ENCODE measurements around the gene HADH. TPM values are rescaled to one million over a fixed set of nuclear protein-coding genes. Genes with fewer than 3 reads are reported as not detected.
"Not testable (repeated sequence)": the region's sequence is repeated elsewhere in the genome, so short reads cannot be mapped to it uniquely, and the experiment has no call there.

HADH gene
- total RNA-seq, 2 donors from 2014 or later: 10.5 to 13.3 TPM

DNA sequence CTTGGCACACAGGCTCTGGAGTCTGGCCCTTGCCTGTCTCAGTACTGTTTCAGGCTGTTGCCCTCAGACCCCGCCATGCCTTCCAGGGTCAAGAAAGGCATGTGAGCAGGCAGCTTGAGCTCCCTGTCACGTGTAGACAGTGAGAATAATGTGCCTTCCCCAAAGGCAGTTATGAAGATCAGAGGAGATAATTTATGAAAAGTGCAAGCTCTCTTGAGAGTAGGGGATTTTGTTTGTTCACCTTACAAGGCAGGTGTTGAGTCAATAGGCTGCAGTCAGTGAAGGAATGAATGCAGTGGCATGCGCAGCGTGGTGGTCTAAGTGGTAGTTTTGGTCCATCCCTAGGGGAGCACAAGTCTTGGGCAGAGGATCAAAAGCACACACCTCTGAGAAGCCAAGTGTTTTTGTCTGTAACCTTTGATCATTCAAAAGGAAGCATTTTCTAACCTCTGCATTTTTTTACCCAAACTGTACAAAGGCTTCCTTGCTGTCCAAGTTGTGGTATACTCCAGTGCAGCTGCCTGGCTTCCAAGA lies 14.4 kb downstream of the HADH start:
- DNase-seq: no peak
- no peaks in the 10 kb centered on the region for H3K9me3 ChIP-seq (ENCODE audit: control insufficient read depth, low read length, poor library complexity, severe bottlenecking)
- H3K36me3 Mint-ChIP-seq (ENCODE audit: low read depth): peaks cover 8% of the 10 kb centered on the region
- no peak overlapping the region for H3K27ac Mint-ChIP-seq
- no peak overlapping the region for H3K4me3 Mint-ChIP-seq
- H3K27me3 Mint-ChIP-seq: no peaks in the 10 kb centered on the region
- ATAC-seq: no peak
- H3K4me1 Mint-ChIP-seq: peaks cover 24% of the 10 kb centered on the region

DNA sequence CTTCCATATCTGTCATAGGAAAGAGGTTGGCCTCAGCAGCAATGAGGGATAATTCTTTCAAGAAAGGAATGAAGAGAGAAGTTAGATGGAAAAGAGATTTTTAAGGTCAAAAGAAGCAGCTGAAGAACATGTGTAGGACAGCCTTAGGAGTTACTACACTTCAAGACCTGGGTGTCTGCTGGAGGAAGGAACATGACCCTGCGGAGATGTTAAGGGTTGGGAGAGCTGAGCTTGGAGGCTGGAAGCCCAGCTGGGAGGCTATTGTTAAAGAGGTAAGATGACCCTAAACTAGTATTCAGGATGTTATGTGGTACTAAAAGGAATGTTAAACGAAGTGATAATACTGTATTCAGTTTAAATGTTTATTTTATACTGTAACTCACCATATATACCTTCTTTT lies 15.0 kb downstream of the HADH start:
- no peak overlapping the region for H3K27ac Mint-ChIP-seq
- no peaks in the 10 kb centered on the region for H3K27me3 Mint-ChIP-seq
- ATAC-seq (no peak), DNase-seq (no peak)
- H3K4me3 Mint-ChIP-seq: no peak overlapping the region
- H3K36me3 Mint-ChIP-seq (ENCODE audit: low read depth): peaks cover 6% of the 10 kb centered on the region
- H3K4me1 Mint-ChIP-seq: peaks cover 22% of the 10 kb centered on the region
- H3K9me3 ChIP-seq (ENCODE audit: control insufficient read depth, low read length, poor library complexity, severe bottlenecking): no peaks in the 10 kb centered on the region

DNA sequence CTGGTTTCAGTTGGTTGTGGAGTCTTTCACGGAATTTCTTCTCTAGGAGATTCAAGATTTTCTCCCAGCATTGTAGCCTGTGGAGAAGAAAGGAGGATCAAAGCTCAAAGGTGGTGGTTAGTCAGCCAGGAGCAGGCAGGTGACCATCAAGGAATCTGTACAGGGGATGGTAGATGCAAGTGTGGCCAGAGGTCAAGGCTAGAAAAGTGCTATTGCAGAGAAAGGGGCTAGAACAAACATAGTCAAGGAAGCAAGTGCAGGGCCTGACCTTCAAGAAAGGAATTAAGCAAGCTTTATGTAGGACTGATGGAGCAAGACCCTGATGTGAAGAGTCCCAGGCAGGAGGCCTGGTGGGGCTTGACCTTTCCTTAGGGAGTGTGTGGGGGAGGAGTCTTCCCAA lies 16.1 kb downstream of the HADH start:
- H3K9me3 ChIP-seq (ENCODE audit: control insufficient read depth, low read length, poor library complexity, severe bottlenecking): no peaks in the 10 kb centered on the region
- Mint-ChIP-seq H3K36me3 (ENCODE audit: low read depth) (peaks cover 7% of the 10 kb centered on the region), H3K4me3 (no peak overlapping the region), H3K27ac (no peak overlapping the region), H3K4me1 (peaks cover 19% of the 10 kb centered on the region), H3K27me3 (no peaks in the 10 kb centered on the region)
- ATAC-seq (no peak), DNase-seq (no peak)

DNA sequence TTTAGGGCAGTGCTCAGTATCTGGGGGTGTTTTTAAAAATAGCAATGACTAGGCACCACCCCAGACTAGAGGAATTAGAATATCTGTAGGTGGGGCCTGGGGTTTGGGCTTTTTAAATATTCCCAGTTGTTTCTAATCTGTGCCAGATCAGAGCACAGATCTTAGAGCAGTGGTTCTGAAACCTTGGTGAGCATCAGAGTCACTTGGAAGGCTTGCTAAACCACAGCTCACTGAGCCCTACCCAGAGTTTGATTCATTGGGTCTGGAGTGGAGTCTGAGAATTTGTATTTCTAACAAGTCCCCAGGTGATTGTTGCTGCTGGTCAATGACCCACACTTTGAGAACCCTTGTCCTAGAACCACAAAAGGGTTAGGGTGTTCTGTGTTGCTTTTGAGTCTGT lies 16.7 kb downstream of the HADH start:
- no peak for ATAC-seq
- H3K4me1 Mint-ChIP-seq: peaks cover 19% of the 10 kb centered on the region

DNA sequence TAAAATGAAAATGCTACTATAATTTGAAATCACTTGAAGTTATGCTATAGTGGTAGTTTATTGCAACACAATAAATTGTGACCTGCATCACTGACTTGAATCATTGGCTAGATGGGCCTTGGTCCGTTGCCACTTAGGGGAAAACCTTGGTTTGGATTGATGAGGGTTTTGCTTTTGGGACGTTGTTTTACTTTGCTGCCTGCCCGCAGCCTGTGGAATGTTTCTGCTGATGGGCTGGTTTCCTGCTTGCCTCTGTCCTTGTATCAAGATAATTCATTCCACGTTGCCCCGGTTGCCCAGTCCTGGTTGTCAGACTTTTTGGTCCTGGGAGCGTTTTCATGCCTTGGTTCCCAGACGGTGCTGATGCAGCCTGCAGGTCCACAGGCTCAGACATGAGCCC lies 18.3 kb downstream of the HADH start:
- Mint-ChIP-seq H3K27me3 (no peaks in the 10 kb centered on the region), H3K27ac (no peak overlapping the region), H3K4me3 (no peak overlapping the region), H3K36me3 (ENCODE audit: low read depth) (peaks cover 9% of the 10 kb centered on the region), H3K4me1 (peaks cover 21% of the 10 kb centered on the region)
- DNase-seq: no peak
- no peaks in the 10 kb centered on the region for H3K9me3 ChIP-seq (ENCODE audit: control insufficient read depth, low read length, poor library complexity, severe bottlenecking)
- no peak for ATAC-seq

More for the DNA sequence above, 16.7 kb downstream of the HADH start:
- peaks cover 9% of the 10 kb centered on the region for H3K36me3 Mint-ChIP-seq (ENCODE audit: low read depth)
- H3K27me3 Mint-ChIP-seq: no peaks in the 10 kb centered on the region
- H3K27ac Mint-ChIP-seq: no peak overlapping the region
- no peak overlapping the region for H3K4me3 Mint-ChIP-seq
- H3K9me3 ChIP-seq (ENCODE audit: control insufficient read depth, low read length, poor library complexity, severe bottlenecking): no peaks in the 10 kb centered on the region
- no peak for DNase-seq

DNA sequence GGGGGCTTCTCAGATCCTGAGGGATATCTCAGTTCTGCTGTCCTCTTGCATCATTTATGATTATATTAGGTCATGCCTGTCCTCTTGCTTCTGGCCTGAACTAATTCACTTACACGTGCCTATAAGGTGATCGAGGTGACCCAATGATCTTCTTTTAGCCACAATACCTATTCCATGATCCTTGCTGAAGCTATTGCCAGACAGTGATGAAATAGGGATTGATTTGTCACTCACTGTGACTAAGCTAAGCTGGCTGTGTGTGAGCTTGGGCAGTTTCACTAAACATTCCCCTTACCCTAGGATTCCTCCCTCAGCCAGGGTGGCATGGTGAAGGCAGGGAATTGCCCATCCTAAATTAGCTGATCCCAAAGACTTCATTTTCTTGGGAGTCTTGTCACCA lies 19.0 kb downstream of the HADH start:
- H3K36me3 Mint-ChIP-seq (ENCODE audit: low read depth): peaks cover 9% of the 10 kb centered on the region
- no peak overlapping the region for H3K4me3 Mint-ChIP-seq
- no peaks in the 10 kb centered on the region for H3K9me3 ChIP-seq (ENCODE audit: control insufficient read depth, low read length, poor library complexity, severe bottlenecking)
- no peak overlapping the region for H3K27ac Mint-ChIP-seq
- peaks cover 21% of the 10 kb centered on the region for H3K4me1 Mint-ChIP-seq
- DNase-seq (no peak), ATAC-seq (no peak)
- H3K27me3 Mint-ChIP-seq: no peaks in the 10 kb centered on the region

DNA sequence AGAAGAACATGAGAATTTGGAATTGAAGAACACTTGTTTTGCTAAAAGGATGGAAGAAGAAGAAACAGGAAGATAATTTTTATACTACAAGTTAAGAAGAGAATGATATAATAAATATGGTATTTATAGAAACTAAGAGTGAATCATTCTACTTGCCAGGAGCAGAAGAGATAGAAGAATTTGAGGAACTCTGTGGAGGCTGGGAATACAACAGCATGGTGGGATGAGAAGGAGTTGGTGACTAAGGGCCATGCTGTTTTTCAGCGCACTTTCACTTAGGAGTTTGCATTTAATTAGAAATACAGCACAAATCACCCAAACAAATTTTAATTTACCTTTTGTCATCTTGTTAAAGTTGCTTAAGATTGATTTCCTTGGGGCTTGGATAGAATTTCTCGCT lies 20.5 kb downstream of the HADH start:
- Mint-ChIP-seq H3K4me1 (peaks cover 12% of the 10 kb centered on the region), H3K4me3 (no peak overlapping the region), H3K27ac (no peak overlapping the region), H3K36me3 (ENCODE audit: low read depth) (peaks cover 9% of the 10 kb centered on the region), H3K27me3 (no peaks in the 10 kb centered on the region)
- H3K9me3 ChIP-seq (ENCODE audit: control insufficient read depth, low read length, poor library complexity, severe bottlenecking): no peaks in the 10 kb centered on the region
- no peak for DNase-seq
- ATAC-seq: no peak

DNA sequence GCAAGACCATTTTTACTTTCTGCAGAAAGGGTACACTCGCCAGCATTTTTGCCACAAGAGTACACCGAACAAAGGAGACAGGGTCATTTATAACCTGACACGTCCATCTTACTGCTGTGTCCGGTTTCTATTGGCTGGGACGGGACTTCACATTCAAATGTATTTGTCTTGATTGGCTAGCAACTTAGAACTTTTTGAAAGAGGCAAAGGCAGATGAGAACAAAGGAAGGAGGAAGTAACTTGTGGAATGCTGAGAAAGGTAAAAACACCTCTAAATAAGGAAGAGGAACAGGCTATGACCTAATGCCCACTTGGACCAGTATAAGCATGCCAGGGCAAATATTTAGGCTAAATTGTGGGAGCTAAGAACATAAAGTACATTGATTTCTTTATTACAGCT lies 22.7 kb downstream of the HADH start:
- H3K36me3 Mint-ChIP-seq (ENCODE audit: low read depth): peaks cover 11% of the 10 kb centered on the region
- H3K9me3 ChIP-seq (ENCODE audit: control insufficient read depth, low read length, poor library complexity, severe bottlenecking); H3K4me1 Mint-ChIP-seq; H3K27ac Mint-ChIP-seq; H3K4me3 Mint-ChIP-seq; ATAC-seq; H3K27me3 Mint-ChIP-seq; DNase-seq: not testable (repeated sequence)

DNA sequence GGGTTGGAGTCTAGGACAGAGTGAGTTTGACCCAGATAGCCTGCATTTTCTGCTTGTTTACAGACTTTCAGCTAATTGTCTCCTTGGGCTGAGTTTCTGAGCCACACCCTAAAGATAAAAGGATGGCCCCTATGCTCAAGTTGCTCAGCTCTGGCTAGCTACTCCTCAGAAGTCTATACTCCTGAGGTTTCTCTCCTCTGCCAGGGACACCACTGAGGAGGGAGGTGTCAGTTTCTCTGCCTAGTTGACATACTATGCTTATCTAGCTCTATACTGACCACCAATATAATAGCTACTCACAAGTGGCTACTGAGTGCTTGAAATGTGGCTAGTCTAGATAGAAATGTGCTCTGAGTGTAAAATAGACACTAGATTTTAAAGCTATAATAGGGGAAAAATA lies 23.6 kb downstream of the HADH start:
- ATAC-seq (no peak), DNase-seq (no peak)
- no peaks in the 10 kb centered on the region for H3K9me3 ChIP-seq (ENCODE audit: control insufficient read depth, low read length, poor library complexity, severe bottlenecking)
- H3K4me3 Mint-ChIP-seq: no peak overlapping the region
- H3K4me1 Mint-ChIP-seq: peaks cover 8% of the 10 kb centered on the region
- no peaks in the 10 kb centered on the region for H3K27me3 Mint-ChIP-seq
- peaks cover 11% of the 10 kb centered on the region for H3K36me3 Mint-ChIP-seq (ENCODE audit: low read depth)
- no peak overlapping the region for H3K27ac Mint-ChIP-seq

DNA sequence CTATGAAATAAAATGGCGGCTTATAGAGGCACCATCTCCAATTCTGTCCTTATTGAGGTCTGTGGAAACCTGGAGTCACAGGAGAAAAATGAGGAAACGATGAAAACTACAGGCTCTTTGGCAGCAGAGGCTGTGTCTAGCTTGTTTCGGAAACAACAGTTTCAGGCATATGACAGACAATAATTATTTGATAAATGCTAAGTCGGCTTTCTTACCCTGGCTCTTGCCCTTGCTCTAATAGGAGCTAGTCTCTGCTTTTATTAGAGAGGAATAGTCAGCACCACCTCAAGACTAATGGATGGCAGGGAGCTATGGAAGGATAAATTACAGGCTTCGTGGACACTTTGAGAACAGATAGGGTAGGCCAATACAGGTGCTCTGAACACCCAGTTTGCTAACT lies 24.3 kb downstream of the HADH start:
- H3K4me1 Mint-ChIP-seq: peaks cover 8% of the 10 kb centered on the region
- no peaks in the 10 kb centered on the region for H3K27me3 Mint-ChIP-seq
- ATAC-seq: no peak
- H3K27ac Mint-ChIP-seq: no peak overlapping the region
- no peak for DNase-seq
- H3K4me3 Mint-ChIP-seq: no peak overlapping the region
- no peaks in the 10 kb centered on the region for H3K9me3 ChIP-seq (ENCODE audit: control insufficient read depth, low read length, poor library complexity, severe bottlenecking)
- peaks cover 8% of the 10 kb centered on the region for H3K36me3 Mint-ChIP-seq (ENCODE audit: low read depth)

DNA sequence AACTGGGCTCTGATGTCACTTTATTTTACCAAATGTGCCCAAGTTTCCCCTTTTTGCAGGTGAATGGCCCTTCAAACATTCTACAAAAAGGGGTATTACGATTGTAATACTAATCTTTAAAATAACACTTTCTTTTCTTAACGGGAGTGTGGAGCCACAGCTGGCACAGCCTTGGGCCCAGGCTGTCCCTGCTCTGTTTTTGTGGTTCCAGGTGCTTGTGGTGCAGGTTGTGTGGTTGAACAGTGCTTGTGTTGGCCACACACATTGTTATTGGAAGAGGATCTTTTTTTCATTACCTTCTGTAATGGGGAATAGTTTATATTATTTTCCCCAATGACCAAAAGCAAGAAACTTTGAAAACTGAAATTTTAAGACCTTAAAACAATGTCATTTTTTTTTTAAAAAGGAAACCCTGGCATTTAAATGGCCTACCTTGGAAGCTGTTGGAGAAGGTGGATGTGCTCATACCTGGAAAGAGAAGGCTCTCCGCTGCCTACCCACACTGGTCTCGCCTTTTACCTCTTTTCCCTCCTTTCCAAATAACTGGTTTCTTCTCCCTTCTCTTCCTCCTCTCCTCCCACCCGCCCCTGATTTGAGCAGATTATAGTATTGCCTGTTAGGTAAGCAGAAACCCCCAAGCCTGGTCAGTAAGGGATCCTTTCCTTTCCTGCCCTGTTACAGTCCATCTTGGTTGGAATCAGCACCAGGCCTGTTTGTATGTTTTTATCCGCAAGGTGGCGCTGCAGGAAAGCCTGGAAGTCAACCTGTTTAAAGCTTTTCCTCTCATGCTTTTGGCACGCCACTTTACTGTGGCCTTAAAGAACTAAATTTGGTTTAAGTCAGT lies 28.6 kb downstream of the HADH start:
- DNase-seq: peak; percentile 56 to 79 (median 61)
- peak; percentile 82 for ATAC-seq
- Mint-ChIP-seq H3K27ac (peak overlapping the region; percentile 11), H3K27me3 (no peaks in the 10 kb centered on the region), H3K4me3 (no peak overlapping the region), H3K36me3 (ENCODE audit: low read depth) (peaks cover 5% of the 10 kb centered on the region), H3K4me1 (peaks cover 3% of the 10 kb centered on the region)
- no peaks in the 10 kb centered on the region for H3K9me3 ChIP-seq (ENCODE audit: control insufficient read depth, low read length, poor library complexity, severe bottlenecking)

DNA sequence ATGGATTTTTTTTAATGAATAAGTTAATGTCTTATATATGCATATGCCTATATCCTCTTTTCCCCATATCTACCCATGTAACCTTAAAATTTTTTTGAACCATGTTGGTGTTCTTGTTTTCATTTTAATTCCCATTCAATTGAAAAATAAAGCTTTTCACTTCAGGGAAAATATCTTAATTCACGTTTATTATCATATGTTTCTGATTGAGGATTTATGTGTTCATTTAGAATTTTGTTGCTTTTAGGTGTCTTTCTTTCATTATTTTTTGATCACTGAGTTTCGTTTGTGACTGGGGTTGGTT lies 29.1 kb downstream of the HADH start:
- Mint-ChIP-seq H3K36me3 (ENCODE audit: low read depth) (peaks cover 5% of the 10 kb centered on the region), H3K4me3 (no peak overlapping the region), H3K4me1 (peaks cover 3% of the 10 kb centered on the region), H3K27ac (no peak overlapping the region), H3K27me3 (no peaks in the 10 kb centered on the region)
- ATAC-seq (no peak), DNase-seq (no peak)
- H3K9me3 ChIP-seq (ENCODE audit: control insufficient read depth, low read length, poor library complexity, severe bottlenecking): no peaks in the 10 kb centered on the region

DNA sequence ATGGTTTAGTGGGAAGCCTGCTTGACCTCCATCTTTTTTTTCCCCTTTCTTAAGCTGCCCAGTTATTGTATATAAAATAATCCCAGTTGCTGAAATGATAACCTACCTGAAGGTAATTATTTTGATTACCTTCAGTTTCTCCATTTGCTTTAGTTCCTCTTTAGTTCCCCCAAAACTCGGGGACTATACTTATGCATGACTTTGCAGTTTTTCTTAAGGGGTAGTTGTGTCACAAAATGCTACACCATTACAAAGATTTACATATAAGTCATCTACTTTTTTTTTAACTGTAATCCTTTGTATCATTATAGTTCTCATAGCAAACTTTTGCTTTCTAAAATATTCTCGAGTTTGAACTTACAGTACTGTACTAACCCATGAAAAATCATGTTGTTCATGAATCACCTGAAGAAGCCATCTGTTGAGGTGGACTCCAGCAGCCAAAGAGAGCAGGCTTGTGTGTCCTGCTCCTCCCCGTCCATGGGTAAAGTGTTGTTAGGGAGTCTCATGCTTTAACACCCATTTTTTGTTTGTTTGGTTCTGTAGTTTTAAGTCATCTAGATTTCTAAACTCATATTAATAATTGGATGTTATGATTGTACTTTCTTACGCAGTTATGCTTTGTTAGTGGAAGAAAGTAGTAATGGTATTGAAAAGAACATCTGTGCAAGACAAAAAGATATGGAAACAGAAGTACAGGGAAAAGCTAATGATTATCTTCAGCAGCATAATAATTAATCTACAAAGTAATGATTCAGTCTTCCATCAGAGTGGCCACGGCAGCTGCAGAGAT lies 34.6 kb downstream of the HADH start:
- DNase-seq: no peak
- H3K4me1 Mint-ChIP-seq: peaks cover 4% of the 10 kb centered on the region
- H3K36me3 Mint-ChIP-seq (ENCODE audit: low read depth): peaks cover 5% of the 10 kb centered on the region
- H3K27ac Mint-ChIP-seq: no peak overlapping the region
- no peaks in the 10 kb centered on the region for H3K27me3 Mint-ChIP-seq
- no peak overlapping the region for H3K4me3 Mint-ChIP-seq
- H3K9me3 ChIP-seq (ENCODE audit: control insufficient read depth, low read length, poor library complexity, severe bottlenecking): no peaks in the 10 kb centered on the region
- no peak for ATAC-seq

DNA sequence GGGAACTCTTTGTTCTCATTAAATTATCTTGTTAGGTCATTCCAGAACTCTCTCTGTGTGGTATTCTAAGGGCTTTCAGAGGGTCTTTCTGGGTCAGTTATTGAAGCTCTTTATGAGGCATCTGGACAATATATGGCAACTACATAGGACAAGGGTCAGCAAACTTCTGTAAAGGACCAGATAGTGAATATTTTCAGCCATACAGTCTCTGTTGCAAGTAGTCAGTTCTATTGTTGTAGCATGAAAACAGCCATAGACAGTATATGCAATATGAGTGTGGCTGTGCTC lies 35.1 kb downstream of the HADH start:
- peaks cover 9% of the 10 kb centered on the region for H3K4me1 Mint-ChIP-seq
- no peak overlapping the region for H3K4me3 Mint-ChIP-seq
- H3K27ac Mint-ChIP-seq: no peak overlapping the region
- no peaks in the 10 kb centered on the region for H3K27me3 Mint-ChIP-seq
- ATAC-seq (no peak), DNase-seq (no peak)
- peaks cover 5% of the 10 kb centered on the region for H3K36me3 Mint-ChIP-seq (ENCODE audit: low read depth)
- no peaks in the 10 kb centered on the region for H3K9me3 ChIP-seq (ENCODE audit: control insufficient read depth, low read length, poor library complexity, severe bottlenecking)

Measured in T-helper 17 cell (primary cell).